HepG2 (cell line): ENCODE data around the gene APOL2. TPM values are rescaled to one million over a fixed set of nuclear protein-coding genes. Genes with fewer than 3 reads are reported as not detected.
A peak's percentile ranks its signal among the peaks of the same experiment; 100 is the strongest.

ENCODE experiments used
- ATAC-seq: fragments of 200-7000 bp; cut with Tn5 transposase; 3 replicates; pipeline ENCODE4 v1.9.1; 2020; ENCODE audit warnings: mild to moderate bottlenecking, moderate library complexity
- BruUV-seq: library from RNA; stranded (reverse); fragments of 400-500 nt; replicated peaks from 2 replicates; lab custom pipeline; 2021; lab: Mats Ljungman, UMichigan
- CTCF ChIA-PET: fragments of 300-600 bp; formaldehyde crosslinking; extraction: SDS; loops from one replicate; lab custom pipeline; 2021; ENCODE audit warnings: low total read pairs, inconsistent platforms, low intra/inter-chr PET ratio; lab: Yijun Ruan, JAX
- POLR2A ChIA-PET: fragments of 350-600 bp; sonication (Branson Sonifier 250); formaldehyde crosslinking; loops from one replicate; lab custom pipeline; 2020; ENCODE audit warnings: antibody characterized with exemption, inconsistent platforms; lab: Yijun Ruan, JAX
- DNase-seq: peaks from one replicate; pipeline ENCODE4 v3.0.0-alpha.2; 2015; ENCODE audit warnings: low spot score
- FAIRE-seq: peaks from 3 replicates; lab custom pipeline; 2011; peaks lifted over from hg19 to GRCh38; lab: Jason Lieb, UNC
- H2AFZ ChIP-seq: one replicate; pipeline ENCODE4 v1.6.1; 2011; ENCODE audit warnings: low read length, inconsistent platforms
- H3K27ac ChIP-seq: fragments of 300-600 bp; 3 replicates; pipeline ENCODE4 v1.8.0; 2011; ENCODE audit warnings: mixed run types, mild to moderate bottlenecking, mixed read lengths, low read length, inconsistent platforms; ENCODE audit not compliant: insufficient read depth; ENCODE audit errors: extremely low read length
- H3K27me3 ChIP-seq, 2 experiments: fragments of 200-600 bp in 1 of 2; 2 replicates in 1 of 2; 3 replicates in 1 of 2; pipeline versions ENCODE4 v1.6.0 to v1.8.0; 2011; ENCODE audit warnings: low read length in 2 of 2, mild to moderate bottlenecking in 2 of 2, moderate library complexity in 2 of 2, inconsistent platforms in 1 of 2; ENCODE audit not compliant: insufficient read depth in 2 of 2, control insufficient read depth in 1 of 2
- H3K36me3 ChIP-seq, 2 experiments: fragments of 200-600 bp in 1 of 2; replicated peaks in 1 of 2; 2 replicates in 1 of 2; 3 replicates in 1 of 2; pipeline versions ENCODE4 v1.5.1 to v1.8.0; 2011; ENCODE audit warnings: low read length in 2 of 2, inconsistent platforms in 1 of 2; ENCODE audit not compliant: insufficient read depth in 2 of 2, control insufficient read depth in 1 of 2
- H3K4me1 ChIP-seq: 2 replicates; pipeline ENCODE4 v1.5.1; 2012; ENCODE audit warnings: low read length, inconsistent platforms; ENCODE audit not compliant: insufficient read depth
- H3K4me2 ChIP-seq: 2 replicates; pipeline ENCODE4 v1.6.0; 2011; ENCODE audit warnings: low read depth, low read length, inconsistent platforms
- H3K4me3 ChIP-seq, 3 experiments: fragments of 200-600 bp in 1 of 3; sonication (generic), shearing (Covaris generic) in 1 of 3; replicated peaks in 1 of 3; 2 replicates each; pipeline ENCODE4 v1.5.1; 2011 to 2016; ENCODE audit warnings: low read length in 3 of 3, inconsistent platforms in 2 of 3, low read depth in 2 of 3, mild to moderate bottlenecking in 2 of 3, control low read depth in 1 of 3, mixed read lengths in 1 of 3; ENCODE audit not compliant: insufficient read depth in 1 of 3
- H3K79me2 ChIP-seq: one replicate; pipeline ENCODE4 v1.6.1; 2011; ENCODE audit warnings: low read length, inconsistent platforms; ENCODE audit not compliant: insufficient read depth
- H3K9ac ChIP-seq: 2 replicates; pipeline ENCODE4 v1.6.0; 2011; ENCODE audit warnings: mild to moderate bottlenecking, low read depth, low read length, inconsistent platforms; ENCODE audit not compliant: insufficient read depth
- H3K9me3 ChIP-seq: 2 replicates; pipeline ENCODE4 v1.5.1; 2012; ENCODE audit warnings: mild to moderate bottlenecking, low read length
- H4K20me1 ChIP-seq: 2 replicates; pipeline ENCODE4 v1.6.0; 2011; ENCODE audit warnings: inconsistent platforms, mild to moderate bottlenecking, low read length, moderate library complexity; ENCODE audit not compliant: insufficient read depth
- DR1 ChIP-seq: sonication (generic); formaldehyde crosslinking; IDR thresholded peaks from 2 replicates; pipeline ENCODE4 v1.8.0; 2021; ENCODE audit warnings: mild to moderate bottlenecking, missing genetic modification reagents, inconsistent platforms
- MIXL1 ChIP-seq: IDR thresholded peaks from 2 replicates; pipeline ENCODE4 v1.6.1; 2016
- NFKB2 ChIP-seq: sonication (generic); formaldehyde crosslinking; IDR thresholded peaks from 2 replicates; pipeline ENCODE4 v1.4.0; 2020; ENCODE audit warnings: missing genetic modification reagents, borderline replicate concordance
- RBFOX2 ChIP-seq: fragments of 200-400 bp; formaldehyde crosslinking; IDR thresholded peaks from 2 replicates; pipeline ENCODE4 v1.6.1; 2017; ENCODE audit warnings: low read depth, mild to moderate bottlenecking, low read length
- SOX5 ChIP-seq: IDR thresholded peaks from 2 replicates; pipeline ENCODE4 v1.6.1; 2016; ENCODE audit warnings: borderline replicate concordance
- SP2 ChIP-seq: sonication (generic); formaldehyde crosslinking; IDR thresholded peaks from 2 replicates; pipeline ENCODE4 v1.5.1; 2020; ENCODE audit warnings: mild to moderate bottlenecking, missing genetic modification reagents
- SSRP1 ChIP-seq: IDR thresholded peaks from 2 replicates; pipeline ENCODE4 v1.6.1; 2016; ENCODE audit warnings: control low read depth
- ZMAT3 ChIP-seq: sonication (generic); formaldehyde crosslinking; conservative IDR thresholded peaks from 2 replicates; pipeline ENCODE4 v1.7.0; 2021; ENCODE audit warnings: missing genetic modification reagents
- ZNF274 ChIP-seq: sonication (generic); formaldehyde crosslinking; IDR thresholded peaks from 2 replicates; pipeline ENCODE4 v1.5.1; 2020; ENCODE audit warnings: mild to moderate bottlenecking, missing genetic modification reagents
- ZNF333 ChIP-seq: sonication (generic); formaldehyde crosslinking; IDR thresholded peaks from 2 replicates; pipeline ENCODE4 v1.4.0; 2020; ENCODE audit warnings: mild to moderate bottlenecking, missing genetic modification reagents, borderline replicate concordance
- ZNF33B ChIP-seq: sonication (generic); formaldehyde crosslinking; IDR thresholded peaks from 2 replicates; pipeline ENCODE4 v1.5.1; 2020; ENCODE audit warnings: mild to moderate bottlenecking, missing genetic modification reagents
- ZNF501 ChIP-seq: sonication (generic); formaldehyde crosslinking; IDR thresholded peaks from 2 replicates; pipeline ENCODE4 v1.5.1; 2020; ENCODE audit warnings: mild to moderate bottlenecking, moderate library complexity, missing genetic modification reagents
- ZNF557 ChIP-seq: sonication (generic); formaldehyde crosslinking; IDR thresholded peaks from 2 replicates; pipeline ENCODE4 v1.4.0; 2020; ENCODE audit warnings: missing genetic modification reagents
- ZSCAN25 ChIP-seq: sonication (generic); formaldehyde crosslinking; IDR thresholded peaks from 2 replicates; pipeline ENCODE4 v1.8.0; 2022; ENCODE audit warnings: mild to moderate bottlenecking, missing genetic modification reagents
- WGBS: methylation state at CpG from one replicate; pipeline ENCODE4 v1.1.6; 2017; ENCODE audit warnings: low lambda C conversion rate; 5-methylcytosine and 5-hydroxymethylcytosine counted together
- in situ Hi-C: cut with HindIII; loops from 2 replicates; pipeline ENCODE4 v1.10.0; 2017; ENCODE audit warnings: low pct_unique_long_range_greater_than_20kb; ENCODE audit not compliant: extremely low pct_ligation_motif_present
- intact Hi-C: fragments of 100-400 bp; cut with micrococcal nuclease; formaldehyde crosslinking; loops from one replicate; pipeline ENCODE4 v1.10.0; 2022; ENCODE audit not compliant: unreplicated experiment
- polyA plus RNA-seq, 8 experiments: library from polyadenylated mRNA; depleted of rRNA in 3 of 8; stranded (reverse) in 7 of 8; unstranded in 1 of 8; fragments of >200 nt; fragmentation: Illumina TruSeq in 4 of 8; extraction: Trizol in 4 of 8; gene quantifications; 2 replicates each; pipeline versions ENCODE4 v1.2.1 to v1.2.3, GENCODE V29; 2011 to 2016; ENCODE audit warnings: low read depth in 4 of 8, missing spikeins in 1 of 8, mixed read lengths in 1 of 8; ENCODE audit not compliant: insufficient read depth in 1 of 8
- total RNA-seq, 5 experiments: library from RNA; depleted of rRNA; stranded (reverse); fragments of >200 nt; fragmentation: Illumina TruSeq; extraction: Trizol; gene quantifications; 2 replicates each; pipeline ENCODE4 v1.2.3, GENCODE V29; 2016; ENCODE audit warnings: low read depth in 1 of 5
- TF ChIP-seq, protein P1 (sequence below): sonication (generic); formaldehyde crosslinking; IDR thresholded peaks from 2 replicates; pipeline ENCODE4 v1.8.0; 2022; ENCODE audit warnings: missing genetic modification reagents, mild to moderate bottlenecking, moderate library complexity, borderline replicate concordance
- TF ChIP-seq, protein P2 (sequence below): sonication (generic); formaldehyde crosslinking; IDR thresholded peaks from 2 replicates; pipeline ENCODE4 v1.8.0; 2023; ENCODE audit warnings: mild to moderate bottlenecking, missing genetic modification reagents
- TF ChIP-seq, protein P3 (sequence below): sonication (generic); formaldehyde crosslinking; conservative IDR thresholded peaks from 2 replicates; pipeline ENCODE4 v1.4.0; 2020; ENCODE audit warnings: missing genetic modification reagents

The APOL2 gene
- total and polyA plus RNA-seq, 2 of the 13 experiments (the other 11 are each of a cell fraction or from before 2014, with no cell fraction given): 28.7 to 51.2 TPM

DNA sequence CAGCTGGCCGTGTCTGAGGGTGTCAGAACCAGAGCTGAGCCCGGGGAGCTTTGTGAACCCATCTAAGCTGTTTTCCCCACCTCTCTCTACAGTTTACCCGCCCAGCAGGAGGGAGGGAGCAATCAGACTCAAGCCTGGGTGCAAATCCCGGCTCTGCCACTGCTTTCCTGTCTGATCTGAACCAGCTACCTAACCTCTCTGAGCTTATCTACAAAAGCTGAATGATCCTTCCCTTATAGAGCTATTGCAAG is 252 bp downstream of the APOL2 start (continued):
- TF ChIP-seq, protein P1, sequence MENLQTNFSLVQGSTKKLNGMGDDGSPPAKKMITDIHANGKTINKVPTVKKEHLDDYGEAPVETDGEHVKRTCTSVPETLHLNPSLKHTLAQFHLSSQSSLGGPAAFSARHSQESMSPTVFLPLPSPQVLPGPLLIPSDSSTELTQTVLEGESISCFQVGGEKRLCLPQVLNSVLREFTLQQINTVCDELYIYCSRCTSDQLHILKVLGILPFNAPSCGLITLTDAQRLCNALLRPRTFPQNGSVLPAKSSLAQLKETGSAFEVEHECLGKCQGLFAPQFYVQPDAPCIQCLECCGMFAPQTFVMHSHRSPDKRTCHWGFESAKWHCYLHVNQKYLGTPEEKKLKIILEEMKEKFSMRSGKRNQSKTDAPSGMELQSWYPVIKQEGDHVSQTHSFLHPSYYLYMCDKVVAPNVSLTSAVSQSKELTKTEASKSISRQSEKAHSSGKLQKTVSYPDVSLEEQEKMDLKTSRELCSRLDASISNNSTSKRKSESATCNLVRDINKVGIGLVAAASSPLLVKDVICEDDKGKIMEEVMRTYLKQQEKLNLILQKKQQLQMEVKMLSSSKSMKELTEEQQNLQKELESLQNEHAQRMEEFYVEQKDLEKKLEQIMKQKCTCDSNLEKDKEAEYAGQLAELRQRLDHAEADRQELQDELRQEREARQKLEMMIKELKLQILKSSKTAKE (CRISPR knock-in tag): no peak
- TF ChIP-seq SSRP1 (CRISPR knock-in tag) (no peak), SOX5 (CRISPR knock-in tag) (no peak), SP2 (CRISPR knock-in tag) (0 out of 2 replicates have a peak, but pooled peaks have one; percentile 18), MIXL1 (CRISPR knock-in tag) (no peak)

DNA sequence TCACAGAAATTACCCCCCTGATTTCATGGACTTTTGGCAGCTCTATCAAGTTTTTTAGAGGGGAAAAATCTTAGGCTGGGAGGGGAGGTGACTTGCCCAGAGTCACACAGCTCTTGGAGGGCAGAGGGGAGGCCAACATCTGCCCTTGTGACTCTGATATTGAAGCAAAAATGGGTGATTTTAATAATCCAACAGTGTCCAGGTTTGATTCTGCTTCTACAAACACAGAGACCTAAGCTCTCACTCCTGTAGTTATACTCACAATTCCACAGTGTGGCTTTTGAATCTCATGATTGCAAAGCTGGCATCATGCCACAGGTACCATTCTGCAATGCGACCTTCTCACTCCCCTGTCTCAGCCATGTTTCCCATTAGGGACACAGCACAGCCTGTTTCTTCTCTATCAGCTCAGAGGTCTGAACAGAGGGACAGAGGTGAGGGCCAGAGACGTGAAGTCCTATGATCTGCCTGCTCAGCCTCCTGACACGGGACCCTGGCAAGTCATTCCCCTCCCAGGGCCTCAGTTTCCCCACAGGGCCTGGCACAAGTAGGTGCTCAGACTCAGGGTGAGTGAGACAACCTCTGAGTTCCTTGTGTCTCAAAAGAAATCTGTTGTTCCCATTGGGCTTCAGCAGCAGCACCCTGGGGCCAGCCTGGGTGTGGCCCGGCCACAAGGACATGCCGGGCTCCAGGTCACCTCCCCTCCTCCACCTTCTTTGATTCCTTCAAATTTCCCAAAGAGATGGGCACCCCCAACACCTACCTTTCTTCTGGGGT is 766 bp downstream of the APOL2 start:
- BruUV-seq: TSS peak; percentile 44
- Histone ChIP-seq H3K4me1 (peaks cover 53% of the 10 kb centered on the region), H3K4me3 (peak overlapping the region; percentile 71 to 94 (median 81)), H3K27ac (peak overlapping the region; percentile 73), H3K27me3 (no peaks in the 10 kb centered on the region; a peak in 1 of 5 replicates), H3K9ac (peak overlapping the region; percentile 78), H3K9me3 (no peaks in the 10 kb centered on the region)
- peak; percentile 33 for ATAC-seq
- no peak for DNase-seq
- POLR2A ChIA-PET: interaction anchor here (0.9 to 6.1 kb wide), 11 partner anchors 13 to 266 kb away, joined by 3 to 102 read pairs (median 5); partner anchors contain the start of genes APOL1, APOL3 and MYH9
- TF ChIP-seq ZMAT3: 0 out of 2 replicates have a peak, but pooled peaks have one; percentile 50
- 0 out of 2 replicates have a peak, but pooled peaks have one; percentile 68 for TF ChIP-seq ZNF33B
- 0 out of 2 replicates have a peak, but pooled peaks have one; percentile 37 for TF ChIP-seq NFKB2 (CRISPR knock-in tag)
- TF ChIP-seq, protein P2, sequence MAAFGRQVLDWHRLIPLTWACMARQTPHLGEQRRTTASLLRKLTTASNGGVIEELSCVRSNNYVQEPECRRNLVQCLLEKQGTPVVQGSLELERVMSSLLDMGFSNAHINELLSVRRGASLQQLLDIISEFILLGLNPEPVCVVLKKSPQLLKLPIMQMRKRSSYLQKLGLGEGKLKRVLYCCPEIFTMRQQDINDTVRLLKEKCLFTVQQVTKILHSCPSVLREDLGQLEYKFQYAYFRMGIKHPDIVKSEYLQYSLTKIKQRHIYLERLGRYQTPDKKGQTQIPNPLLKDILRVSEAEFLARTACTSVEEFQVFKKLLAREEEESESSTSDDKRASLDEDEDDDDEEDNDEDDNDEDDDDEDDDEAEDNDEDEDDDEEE (CRISPR knock-in tag): peak; percentile 4; the same call in 1 of the 2 replicates
- TF ChIP-seq ZNF274: no peak
- 0 out of 2 replicates have a peak, but pooled peaks have one; percentile 41 for TF ChIP-seq RBFOX2
- 0 out of 2 replicates have a peak, but pooled peaks have one; percentile 6 for TF ChIP-seq ZNF333 (CRISPR knock-in tag)
- no peak for TF ChIP-seq DR1
- TF ChIP-seq, protein P3, sequence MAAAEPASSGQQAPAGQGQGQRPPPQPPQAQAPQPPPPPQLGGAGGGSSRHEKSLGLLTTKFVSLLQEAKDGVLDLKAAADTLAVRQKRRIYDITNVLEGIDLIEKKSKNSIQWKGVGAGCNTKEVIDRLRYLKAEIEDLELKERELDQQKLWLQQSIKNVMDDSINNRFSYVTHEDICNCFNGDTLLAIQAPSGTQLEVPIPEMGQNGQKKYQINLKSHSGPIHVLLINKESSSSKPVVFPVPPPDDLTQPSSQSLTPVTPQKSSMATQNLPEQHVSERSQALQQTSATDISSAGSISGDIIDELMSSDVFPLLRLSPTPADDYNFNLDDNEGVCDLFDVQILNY (CRISPR knock-in tag): no peak
- TF ChIP-seq ZSCAN25 (CRISPR knock-in tag): peak; percentile 26; the same call in 1 of the 2 replicates
- no peak for TF ChIP-seq ZNF557 (CRISPR knock-in tag)
- 0 out of 2 replicates have a peak, but pooled peaks have one; percentile 37 for TF ChIP-seq ZNF501
- TF ChIP-seq, all 625 proteins: peak for 8
- CTCF ChIA-PET: interaction anchor here (1.3 to 1.4 kb wide), 2 partner anchors 17 to 44 kb away, joined by 3 to 4 read pairs; no protein-coding TSS in a partner anchor
- 0% methylated on average over 2 of the region's 5 CpGs for WGBS
- Histone ChIP-seq H3K36me3 (peaks cover 5 to 18% of the 10 kb centered on the region in 2 experiments; a peak in 3 of 5 replicates), H3K79me2 (peaks cover 48% of the 10 kb centered on the region), H2AFZ (no peak overlapping the region), H3K4me2 (peak overlapping the region; percentile 94), H4K20me1 (0 out of 2 replicates have a peak, but pooled peaks cover 4% of the 10 kb centered on the region)
- in situ Hi-C loops: loop anchor here (10.0 kb wide), 1 partner anchor 46 kb away; no protein-coding TSS in a partner anchor
- intact Hi-C loops: loop anchor here (2.0 to 5.0 kb wide), 2 partner anchors 36 to 38 kb away; partner anchors contain the start of gene APOL4
- peak; percentile 75 for FAIRE-seq
